HEK293 (cell line): ENCODE results near the gene PPP1R36.

Source experiments
- CTCF ChIA-PET: fragments of 350-600 bp; formaldehyde crosslinking; extraction: SDS; loops from one replicate; lab custom pipeline; 2021; ENCODE audit warnings: antibody characterized with exemption; lab: Yijun Ruan, JAX
- POLR2A ChIA-PET: fragments of 300-600 bp; formaldehyde crosslinking; extraction: SDS; loops from one replicate; lab custom pipeline; 2020; ENCODE audit warnings: antibody characterized with exemption, inconsistent platforms; lab: Yijun Ruan, JAX
- H3K27ac ChIP-seq: fragments of 200-500 bp; sonication (Bioruptor generic); 2 replicates; pipeline ENCODE4 v1.5.1; 2014; ENCODE audit warnings: low read depth, low read length, control low read depth, inconsistent platforms; ENCODE audit errors: extremely low read depth
- H3K36me3 ChIP-seq, 2 experiments: fragments of 200-500 bp in 1 of 2; sonication (Bioruptor generic) in 1 of 2; 1 replicate in 1 of 2; 2 replicates in 1 of 2; pipeline ENCODE4 v1.5.1; 2014 to 2017; ENCODE audit warnings: inconsistent platforms in 2 of 2, low read length in 2 of 2; ENCODE audit not compliant: control insufficient read depth in 2 of 2, insufficient read depth in 1 of 2
- H3K4me1 ChIP-seq: fragments of 200-500 bp; sonication (Bioruptor generic); 2 replicates; pipeline ENCODE4 v1.5.1; 2014; ENCODE audit warnings: mild to moderate bottlenecking, low read length, inconsistent platforms; ENCODE audit not compliant: control insufficient read depth, insufficient read depth
- H3K4me3 ChIP-seq: 2 replicates; pipeline ENCODE4 v1.5.1; 2011; ENCODE audit warnings: low read depth, mild to moderate bottlenecking, control low read depth, low read length, moderate library complexity
- H3K9me3 ChIP-seq: fragments of 200-500 bp; sonication (Bioruptor generic); 2 replicates; pipeline ENCODE4 v1.5.1; 2014; ENCODE audit warnings: low read depth, low read length, inconsistent platforms; ENCODE audit not compliant: control insufficient read depth, insufficient read depth
- MYNN ChIP-seq: fragments of 450-650 bp; formaldehyde crosslinking; IDR thresholded peaks from 2 replicates; pipeline ENCODE4 v1.5.1; 2016; ENCODE audit warnings: missing biosample characterization, missing genetic modification characterization, borderline replicate concordance
- YY1 ChIP-seq: fragments of 450-650 bp; formaldehyde crosslinking; IDR thresholded peaks from 2 replicates; pipeline ENCODE4 v1.5.1; 2018; ENCODE audit warnings: missing biosample characterization, missing genetic modification characterization
- YY2 ChIP-seq: fragments of 450-650 bp; formaldehyde crosslinking; IDR thresholded peaks from 2 replicates; pipeline ENCODE4 v1.5.1; 2016; ENCODE audit warnings: missing biosample characterization, missing genetic modification characterization
- ZBTB1 ChIP-seq: fragments of 450-650 bp; formaldehyde crosslinking; IDR thresholded peaks from 2 replicates; pipeline ENCODE4 v1.5.1; 2016; ENCODE audit warnings: missing biosample characterization, missing genetic modification characterization
- ZBTB17 ChIP-seq: fragments of 450-650 bp; formaldehyde crosslinking; IDR thresholded peaks from 2 replicates; pipeline ENCODE4 v1.5.1; 2016; ENCODE audit warnings: missing biosample characterization, missing genetic modification characterization
- ZBTB21 ChIP-seq: fragments of 450-650 bp; formaldehyde crosslinking; IDR thresholded peaks from 2 replicates; pipeline ENCODE4 v1.5.1; 2017; ENCODE audit warnings: missing biosample characterization, missing genetic modification characterization
- ZBTB26 ChIP-seq: fragments of 450-650 bp; formaldehyde crosslinking; optimal IDR thresholded peaks from 2 replicates; pipeline ENCODE3; 2016; ENCODE audit warnings: missing biosample characterization, mild to moderate bottlenecking, missing genetic modification characterization
- ZBTB48 ChIP-seq: fragments of 450-650 bp; formaldehyde crosslinking; IDR thresholded peaks from 2 replicates; pipeline ENCODE4 v1.5.1; 2016; ENCODE audit warnings: missing biosample characterization, missing genetic modification characterization
- ZFP69B ChIP-seq: fragments of 450-650 bp; formaldehyde crosslinking; IDR thresholded peaks from 2 replicates; pipeline ENCODE4 v1.5.1; 2016; ENCODE audit warnings: missing biosample characterization, missing genetic modification characterization
- ZIC2 ChIP-seq: fragments of 450-650 bp; formaldehyde crosslinking; IDR thresholded peaks from 2 replicates; pipeline ENCODE4 v1.5.1; 2016; ENCODE audit warnings: missing biosample characterization, missing genetic modification characterization
- ZNF280D ChIP-seq: fragments of 450-650 bp; formaldehyde crosslinking; IDR thresholded peaks from 2 replicates; pipeline ENCODE4 v1.5.1; 2016; ENCODE audit warnings: missing biosample characterization, missing genetic modification characterization
- ZNF311 ChIP-seq: fragments of 450-650 bp; formaldehyde crosslinking; IDR thresholded peaks from 2 replicates; pipeline ENCODE4 v1.5.1; 2017; ENCODE audit warnings: missing biosample characterization, missing genetic modification characterization, borderline replicate concordance
- ZNF354C ChIP-seq: fragments of 450-650 bp; formaldehyde crosslinking; IDR thresholded peaks from 2 replicates; pipeline ENCODE4 v1.5.1; 2016; ENCODE audit warnings: missing biosample characterization, missing genetic modification characterization, low read depth, borderline replicate concordance
- ZNF398 ChIP-seq: fragments of 450-650 bp; formaldehyde crosslinking; IDR thresholded peaks from 2 replicates; pipeline ENCODE4 v1.5.1; 2017; ENCODE audit warnings: missing biosample characterization, missing genetic modification characterization
- ZNF488 ChIP-seq: fragments of 450-650 bp; formaldehyde crosslinking; IDR thresholded peaks from 2 replicates; pipeline ENCODE4 v1.5.1; 2016; ENCODE audit warnings: missing biosample characterization, missing genetic modification characterization
- ZNF510 ChIP-seq: fragments of 450-650 bp; formaldehyde crosslinking; IDR thresholded peaks from 2 replicates; pipeline ENCODE4 v1.5.1; 2018; ENCODE audit warnings: mild to moderate bottlenecking, missing genetic modification characterization, missing biosample characterization; ENCODE audit not compliant: insufficient replicate concordance
- ZNF514 ChIP-seq: fragments of 450-650 bp; formaldehyde crosslinking; IDR thresholded peaks from 2 replicates; pipeline ENCODE4 v1.5.1; 2016; ENCODE audit warnings: missing biosample characterization, missing genetic modification characterization
- ZNF521 ChIP-seq: fragments of 450-650 bp; formaldehyde crosslinking; IDR thresholded peaks from 2 replicates; pipeline ENCODE4 v1.5.1; 2017; ENCODE audit warnings: missing biosample characterization, mild to moderate bottlenecking, missing genetic modification characterization
- ZNF558 ChIP-seq: fragments of 450-650 bp; formaldehyde crosslinking; IDR thresholded peaks from 2 replicates; pipeline ENCODE4 v1.5.1; 2016; ENCODE audit warnings: missing biosample characterization, missing genetic modification characterization
- ZNF585B ChIP-seq: fragments of 450-650 bp; formaldehyde crosslinking; IDR thresholded peaks from 2 replicates; pipeline ENCODE4 v1.5.1; 2016; ENCODE audit warnings: missing biosample characterization, missing genetic modification characterization
- ZNF639 ChIP-seq: fragments of 450-650 bp; formaldehyde crosslinking; IDR thresholded peaks from 2 replicates; pipeline ENCODE4 v1.5.1; 2016; ENCODE audit warnings: missing biosample characterization, missing genetic modification characterization
- ZNF660 ChIP-seq: fragments of 450-650 bp; IDR thresholded peaks from 2 replicates; pipeline ENCODE4 v1.5.1; 2018; ENCODE audit warnings: missing biosample characterization, mild to moderate bottlenecking, missing genetic modification characterization
- ZSCAN18 ChIP-seq: fragments of 450-650 bp; formaldehyde crosslinking; IDR thresholded peaks from 2 replicates; pipeline ENCODE4 v1.5.1; 2016; ENCODE audit warnings: missing biosample characterization, missing genetic modification characterization
- TF ChIP-seq, protein P1 (sequence below): fragments of 450-650 bp; formaldehyde crosslinking; IDR thresholded peaks from 2 replicates; pipeline ENCODE4 v1.5.1; 2016; ENCODE audit warnings: missing biosample characterization, missing genetic modification characterization

PPP1R36 gene

GRCh38 chr14:64577211-64577610, 27.4 kb downstream of the PPP1R36 start (continued):
- TF ChIP-seq, protein P1, sequence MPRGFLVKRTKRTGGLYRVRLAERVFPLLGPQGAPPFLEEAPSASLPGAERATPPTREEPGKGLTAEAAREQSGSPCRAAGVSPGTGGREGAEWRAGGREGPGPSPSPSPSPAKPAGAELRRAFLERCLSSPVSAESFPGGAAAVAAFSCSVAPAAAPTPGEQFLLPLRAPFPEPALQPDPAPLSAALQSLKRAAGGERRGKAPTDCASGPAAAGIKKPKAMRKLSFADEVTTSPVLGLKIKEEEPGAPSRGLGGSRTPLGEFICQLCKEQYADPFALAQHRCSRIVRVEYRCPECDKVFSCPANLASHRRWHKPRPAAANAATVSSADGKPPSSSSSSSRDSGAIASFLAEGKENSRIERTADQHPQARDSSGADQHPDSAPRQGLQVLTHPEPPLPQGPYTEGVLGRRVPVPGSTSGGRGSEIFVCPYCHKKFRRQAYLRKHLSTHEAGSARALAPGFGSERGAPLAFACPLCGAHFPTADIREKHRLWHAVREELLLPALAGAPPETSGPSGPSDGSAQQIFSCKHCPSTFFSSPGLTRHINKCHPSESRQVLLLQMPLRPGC: no peak
- no peak for TF ChIP-seq ZNF585B (tag by site-specific recombination)
- no peak for TF ChIP-seq ZBTB48 (tag by site-specific recombination)
- no peak for TF ChIP-seq ZBTB26 (tag by site-specific recombination)
- TF ChIP-seq ZNF521 (tag by site-specific recombination): no peak
- TF ChIP-seq ZNF354C: no peak
- no peak for TF ChIP-seq ZNF514 (tag by site-specific recombination)
- no peak for TF ChIP-seq ZNF398 (tag by site-specific recombination)
- TF ChIP-seq ZFP69B: no peak
- no peak for TF ChIP-seq ZBTB17 (tag by site-specific recombination)
- TF ChIP-seq ZNF280D (tag by site-specific recombination): no peak

GRCh38 chr14:64580467-64580866, 30.7 kb downstream of the PPP1R36 start:
- Histone ChIP-seq H3K4me1 (no peaks in the 10 kb centered on the region), H3K27ac (no peak overlapping the region), H3K4me3 (no peak overlapping the region), H3K36me3 (no peaks in the 10 kb centered on the region), H3K9me3 (no peaks in the 10 kb centered on the region)
- POLR2A ChIA-PET: no interaction called here
- CTCF ChIA-PET: no interaction called here
- TF ChIP-seq ZSCAN18 (tag by site-specific recombination) (no peak), MYNN (no peak), ZNF510 (tag by site-specific recombination) (no peak), ZBTB21 (tag by site-specific recombination) (no peak), ZNF488 (tag by site-specific recombination) (no peak), ZNF585B (tag by site-specific recombination) (no peak), YY1 (tag by site-specific recombination) (no peak), ZNF639 (tag by site-specific recombination) (no peak), ZIC2 (no peak), ZNF558 (tag by site-specific recombination) (no peak), ZBTB1 (tag by site-specific recombination) (no peak), ZNF311 (tag by site-specific recombination) (no peak), YY2 (tag by site-specific recombination) (no peak), ZNF660 (tag by site-specific recombination) (no peak)
